Neuron (in vitro differentiated cells): Measurements from ENCODE around the gene KHSRP.

ENCODE experiments used
- H2AFZ ChIP-seq: one replicate; pipeline ENCODE4 v1.6.1; 2013; ENCODE audit warnings: low read depth, mild to moderate bottlenecking, inconsistent platforms, low read length, moderate library complexity
- H3K27me3 ChIP-seq: one replicate; pipeline ENCODE4 v1.6.1; 2013; ENCODE audit warnings: low read length; ENCODE audit not compliant: insufficient read depth
- H3K36me3 ChIP-seq: one replicate; pipeline ENCODE4 v1.6.1; 2013; ENCODE audit warnings: low read length; ENCODE audit not compliant: insufficient read depth
- H3K4me1 ChIP-seq: one replicate; pipeline ENCODE4 v1.6.1; 2013; ENCODE audit warnings: low read length; ENCODE audit not compliant: insufficient read depth
- H3K4me3 ChIP-seq: 2 replicates; pipeline ENCODE4 v1.5.1; 2013; ENCODE audit warnings: mild to moderate bottlenecking, low read length, moderate library complexity
- H3K9me3 ChIP-seq: one replicate; pipeline ENCODE4 v1.6.1; 2013; ENCODE audit warnings: low read length

The KHSRP gene

GRCh38 chr19:6423499-6424194, 964 bp downstream of the KHSRP start:
- Histone ChIP-seq H3K4me3 (peak overlapping the region; percentile 66), H3K36me3 (peaks cover 40% of the 10 kb centered on the region), H2AFZ (no peak overlapping the region)

GRCh38 chr19:6421075-6422014, 3.3 kb downstream of the KHSRP start:
- Histone ChIP-seq H2AFZ (no peak overlapping the region), H3K4me1 (peaks cover 21% of the 10 kb centered on the region), H3K4me3 (no peak overlapping the region), H3K9me3 (no peaks in the 10 kb centered on the region), H3K27me3 (no peaks in the 10 kb centered on the region), H3K36me3 (peaks cover 63% of the 10 kb centered on the region)

More at GRCh38 chr19:6423499-6424194, 964 bp downstream of the KHSRP start:
- Histone ChIP-seq H3K27me3 (no peaks in the 10 kb centered on the region), H3K9me3 (no peaks in the 10 kb centered on the region), H3K4me1 (peaks cover 21% of the 10 kb centered on the region)

DNA sequence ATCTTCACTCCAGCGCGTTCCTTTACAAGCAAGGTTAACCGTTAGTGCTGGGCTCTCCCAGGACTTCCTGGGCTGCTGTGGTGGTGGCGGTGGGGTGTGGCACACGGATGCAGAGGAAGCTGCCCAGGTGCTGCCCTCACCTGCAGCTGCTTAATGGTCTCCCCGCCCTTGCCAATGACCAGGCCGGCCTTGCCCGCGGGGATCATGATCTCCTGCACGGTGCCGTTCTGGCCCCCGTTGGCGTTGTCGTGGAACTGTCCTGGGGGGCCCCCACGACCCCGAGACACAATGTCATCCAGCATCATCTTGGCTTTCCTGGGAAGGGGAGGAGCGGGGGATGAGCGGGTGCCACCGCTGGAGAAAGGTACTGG, 6.1 kb downstream of the KHSRP start:
- H3K27me3 ChIP-seq = no peaks in the 10 kb centered on the region
- peaks cover 88% of the 10 kb centered on the region for H3K36me3 ChIP-seq
- peaks cover 16% of the 10 kb centered on the region for H3K4me1 ChIP-seq
- H2AFZ ChIP-seq = no peak overlapping the region
- H3K9me3 ChIP-seq = no peaks in the 10 kb centered on the region
- no peak overlapping the region for H3K4me3 ChIP-seq

DNA sequence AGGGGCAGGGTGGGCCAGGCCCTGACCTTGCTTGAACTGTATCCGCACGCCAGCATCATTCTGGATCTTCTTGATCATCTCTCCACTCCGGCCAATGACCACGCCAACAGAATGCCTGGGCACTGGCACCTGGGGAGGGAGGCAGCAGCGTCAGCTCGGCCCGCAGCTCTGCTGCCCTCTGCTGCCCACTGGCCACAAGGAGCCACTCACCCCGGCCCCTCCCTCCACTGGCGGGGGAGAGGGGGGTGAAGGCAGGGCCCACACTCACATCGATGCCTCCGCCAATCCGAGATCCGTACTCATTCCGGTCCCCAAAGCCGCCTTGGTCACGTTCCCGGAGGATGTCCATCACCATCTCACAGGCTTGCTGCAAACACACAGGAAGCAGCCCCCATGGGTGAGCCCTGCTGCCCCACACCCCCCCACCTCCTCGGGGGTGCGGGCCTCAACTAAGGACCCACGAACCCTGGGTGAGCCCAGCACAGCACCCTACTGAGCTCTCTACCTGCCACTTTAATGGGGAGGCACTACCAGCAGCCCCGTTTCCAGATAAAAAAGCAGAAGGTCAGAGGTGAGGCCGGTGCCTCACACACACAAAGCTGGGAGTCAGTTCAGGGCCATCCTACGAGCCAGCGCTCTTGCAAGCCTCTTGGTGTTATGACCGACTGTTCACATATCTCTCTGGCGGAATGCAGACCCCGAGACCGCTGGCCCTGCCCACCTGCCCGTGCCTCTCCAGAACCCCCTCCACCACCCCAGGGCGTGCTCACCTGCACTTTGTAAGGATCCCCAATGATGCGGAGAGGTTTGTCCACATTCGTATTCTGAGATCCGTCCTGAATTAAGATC, 6.7 kb downstream of the KHSRP start:
- Histone ChIP-seq H3K4me3 (no peak overlapping the region), H2AFZ (no peak overlapping the region), H3K27me3 (no peaks in the 10 kb centered on the region), H3K36me3 (peaks cover 92% of the 10 kb centered on the region), H3K4me1 (peaks cover 10% of the 10 kb centered on the region), H3K9me3 (no peaks in the 10 kb centered on the region)

DNA sequence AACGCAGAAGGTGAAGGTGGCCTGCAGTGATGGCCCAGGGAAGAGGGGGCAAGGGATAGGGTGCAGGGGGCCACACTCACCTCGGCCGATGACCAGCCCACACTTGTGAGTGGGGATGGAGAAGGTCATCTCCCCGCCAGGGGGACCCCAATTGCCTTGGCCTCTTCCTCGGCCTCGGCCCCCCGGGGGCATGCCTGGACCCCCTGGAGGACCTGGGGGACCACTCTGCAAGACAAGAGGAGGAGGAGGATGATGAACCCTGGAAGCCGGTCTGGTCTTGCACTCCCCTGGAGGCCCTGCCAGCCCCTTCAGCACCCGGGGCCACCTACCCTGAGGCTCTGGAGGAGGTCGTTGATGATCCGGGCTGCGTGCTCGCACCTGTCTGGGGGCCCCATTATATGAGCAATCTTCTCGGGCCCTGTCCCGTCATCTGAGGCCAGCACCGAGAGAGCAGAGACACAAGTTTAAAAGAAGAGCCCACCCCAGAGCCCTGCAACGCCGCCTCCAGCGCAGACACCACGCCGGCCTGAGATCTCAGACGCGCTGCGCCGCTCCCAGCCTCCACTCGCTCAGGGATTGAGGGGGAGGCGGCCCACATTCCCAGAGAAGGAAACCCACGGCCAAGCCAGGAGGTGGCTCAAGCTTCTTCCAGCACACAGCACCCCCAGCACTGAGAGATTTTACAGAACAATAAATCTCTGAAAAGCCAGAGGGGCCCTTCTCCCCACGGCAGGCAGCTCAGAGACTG, 7.8 kb downstream of the KHSRP start:
- Histone ChIP-seq H3K4me3 (no peak overlapping the region), H3K27me3 (no peaks in the 10 kb centered on the region), H2AFZ (no peak overlapping the region), H3K36me3 (peaks cover 84% of the 10 kb centered on the region), H3K9me3 (no peaks in the 10 kb centered on the region), H3K4me1 (no peaks in the 10 kb centered on the region)

- no peaks in the 10 kb centered on the region for H3K9me3 ChIP-seq
- no peaks in the 10 kb centered on the region for H3K27me3 ChIP-seq
- no peak overlapping the region for H3K4me3 ChIP-seq
- H3K4me1 ChIP-seq = no peaks in the 10 kb centered on the region
- H2AFZ ChIP-seq = no peak overlapping the region
- H3K36me3 ChIP-seq = peaks cover 73% of the 10 kb centered on the region
Measured at GRCh38 chr19:6415591-6416190, 8.9 kb downstream of the KHSRP start.

- Histone ChIP-seq H3K36me3 (peaks cover 66% of the 10 kb centered on the region), H3K9me3 (no peaks in the 10 kb centered on the region), H3K4me3 (no peak overlapping the region), H3K4me1 (no peaks in the 10 kb centered on the region), H2AFZ (no peak overlapping the region), H3K27me3 (no peaks in the 10 kb centered on the region)
Measured at GRCh38 chr19:6414793-6415590, 9.6 kb downstream of the KHSRP start.

GRCh38 chr19:6413721-6414643, 10.6 kb downstream of the KHSRP start:
- no peaks in the 10 kb centered on the region for H3K27me3 ChIP-seq
- H2AFZ ChIP-seq = no peak overlapping the region
- H3K4me3 ChIP-seq = no peak overlapping the region
- H3K4me1 ChIP-seq = no peaks in the 10 kb centered on the region
- peaks cover 55% of the 10 kb centered on the region for H3K36me3 ChIP-seq
- H3K9me3 ChIP-seq = no peaks in the 10 kb centered on the region

- Histone ChIP-seq H3K27me3 (no peaks in the 10 kb centered on the region), H2AFZ (no peak overlapping the region), H3K4me1 (no peaks in the 10 kb centered on the region), H3K9me3 (no peaks in the 10 kb centered on the region), H3K36me3 (peaks cover 49% of the 10 kb centered on the region), H3K4me3 (no peak overlapping the region)
Measured at GRCh38 chr19:6413291-6413690, 11.3 kb downstream of the KHSRP start.

DNA sequence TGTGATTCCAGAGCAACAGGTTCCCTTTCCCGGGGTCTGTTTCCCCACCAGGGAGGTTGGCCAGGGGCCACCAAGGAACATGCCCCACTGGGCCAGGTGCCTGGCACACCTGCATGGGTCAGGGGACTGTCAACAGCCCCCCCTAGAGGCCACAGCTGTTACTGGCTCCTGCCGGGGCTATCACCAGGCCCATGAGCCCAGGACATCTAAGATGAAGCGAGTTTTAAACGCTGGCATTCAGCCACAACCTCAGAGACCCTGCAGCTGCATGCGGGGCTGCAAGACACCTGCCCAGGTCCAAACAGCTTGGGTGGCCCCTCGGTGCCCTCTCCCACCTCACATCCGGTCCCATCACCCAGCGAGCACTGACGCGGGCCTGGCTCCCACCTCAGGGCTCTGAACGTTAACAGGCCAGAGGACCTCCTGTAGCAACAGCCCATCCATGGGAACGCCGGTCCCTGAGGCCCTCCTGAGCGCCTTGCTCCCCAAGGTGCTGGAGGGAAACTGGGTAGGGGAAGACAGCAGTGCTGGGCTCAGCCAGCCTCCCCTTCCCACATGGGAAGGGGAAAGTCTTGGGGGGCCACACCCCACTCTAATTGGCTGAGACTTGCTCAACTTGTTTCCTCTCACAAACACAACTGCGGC, 12.0 kb downstream of the KHSRP start:
- H3K36me3 ChIP-seq = peaks cover 41% of the 10 kb centered on the region

More for the DNA sequence above, 12.0 kb downstream of the KHSRP start:
- H3K27me3 ChIP-seq = no peaks in the 10 kb centered on the region
- H3K4me3 ChIP-seq = no peak overlapping the region
- no peak overlapping the region for H2AFZ ChIP-seq
- H3K4me1 ChIP-seq = no peaks in the 10 kb centered on the region
- H3K9me3 ChIP-seq = no peaks in the 10 kb centered on the region
